GM21717 (cell line): ENCODE data around the gene RASA1.

ENCODE experiments used
- ATAC-seq: cut with Tn5 transposase; IDR thresholded peaks from one replicate; pipeline ENCODE4 v1.9.1; 2021; ENCODE audit warnings: mild to moderate bottlenecking, moderate library complexity; ENCODE audit not compliant: unreplicated experiment

RASA1 gene

DNA sequence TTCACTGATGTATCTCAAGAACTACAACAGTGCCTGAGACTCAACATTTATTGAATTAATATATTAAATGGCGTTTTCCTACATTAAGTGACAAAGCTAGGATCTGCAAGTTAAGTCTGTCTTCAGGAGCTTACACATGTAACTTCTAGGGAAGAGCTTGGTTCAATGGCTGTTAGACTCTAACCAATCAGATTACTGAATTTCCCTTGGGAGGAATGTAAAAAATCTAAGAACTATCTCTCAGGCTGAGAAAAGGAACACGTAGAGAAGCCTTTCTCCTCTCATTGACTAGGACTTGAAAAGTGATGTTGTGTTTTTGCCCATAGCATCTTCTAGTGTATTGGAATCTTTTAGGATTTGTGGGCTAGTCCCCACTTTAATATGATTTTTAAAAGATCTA lies 91.4 kb downstream of the RASA1 start:
- no peak for ATAC-seq

- ATAC-seq: no peak
Measured at GRCh38 chr5:87360132-87360531, 92.4 kb downstream of the RASA1 start.

- ATAC-seq: no peak
Measured at GRCh38 chr5:87361031-87361445, 93.4 kb downstream of the RASA1 start.

DNA sequence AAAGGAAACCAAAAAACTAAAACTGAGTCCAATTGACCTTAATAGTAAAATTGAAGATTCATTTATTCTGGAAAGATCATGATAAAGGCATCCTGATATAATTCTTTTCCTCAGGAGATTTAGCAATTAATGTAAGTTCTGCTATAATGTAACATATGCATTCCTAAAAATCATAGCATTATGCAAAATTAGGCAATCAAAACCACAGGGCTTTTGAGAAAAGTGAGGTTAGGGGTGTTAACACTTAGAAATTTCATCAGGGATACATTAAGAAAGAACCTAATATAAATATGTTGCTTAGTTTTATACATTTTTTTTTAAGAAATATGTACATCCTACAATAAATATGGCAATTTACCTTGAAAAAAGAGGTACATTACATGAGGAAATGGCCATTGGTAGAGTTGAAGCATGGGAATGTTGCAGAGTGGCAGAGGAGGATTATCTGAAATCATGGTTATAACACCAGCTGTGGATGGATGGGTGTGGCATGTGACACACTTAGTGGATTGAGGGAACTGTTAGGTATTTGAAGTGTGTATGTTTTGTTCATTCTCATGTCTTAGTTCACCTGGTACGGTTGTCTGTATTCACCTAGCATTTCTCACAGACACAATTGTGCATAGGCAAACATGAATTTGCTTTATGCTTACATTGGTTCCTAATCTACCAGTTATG lies 94.0 kb downstream of the RASA1 start:
- ATAC-seq: no peak

DNA sequence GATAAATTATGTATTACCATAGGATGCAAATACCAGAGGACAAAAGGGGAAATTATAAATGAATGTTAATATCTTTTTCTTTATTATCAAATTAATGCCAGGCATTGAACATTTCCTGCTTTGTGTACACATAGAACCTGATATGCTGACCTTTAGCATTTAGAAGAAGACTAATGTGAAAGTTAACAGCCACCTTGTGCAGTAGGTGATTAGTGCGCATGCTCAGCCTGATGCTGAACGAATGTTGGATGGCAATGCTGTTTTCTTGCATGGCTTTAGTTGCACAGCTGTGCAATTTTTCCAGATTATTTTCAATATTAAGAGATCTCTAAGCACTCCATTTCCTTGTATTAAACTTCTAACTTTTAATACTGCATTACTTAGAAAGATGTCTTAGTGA lies 99.6 kb downstream of the RASA1 start:
- ATAC-seq: no peak

DNA sequence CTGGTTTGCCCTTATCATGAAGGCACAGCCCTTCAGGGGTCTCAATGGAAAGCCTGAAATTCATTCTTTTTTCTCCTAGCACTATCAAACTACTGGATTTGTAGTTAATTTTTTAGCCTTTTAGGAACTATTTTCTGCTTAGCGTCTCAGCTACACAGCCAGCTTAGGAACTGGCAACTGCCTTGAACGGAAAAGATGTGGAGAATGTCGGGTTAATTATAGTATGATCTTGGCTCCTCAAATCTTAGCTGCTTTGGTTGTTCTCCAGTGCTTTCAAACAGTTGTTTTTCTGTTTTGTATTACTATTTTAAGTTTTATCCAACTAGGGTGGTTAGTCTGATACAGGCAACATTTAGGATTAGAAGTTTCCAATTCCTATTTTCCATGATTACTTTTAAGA lies 100.9 kb downstream of the RASA1 start:
- no peak for ATAC-seq

DNA sequence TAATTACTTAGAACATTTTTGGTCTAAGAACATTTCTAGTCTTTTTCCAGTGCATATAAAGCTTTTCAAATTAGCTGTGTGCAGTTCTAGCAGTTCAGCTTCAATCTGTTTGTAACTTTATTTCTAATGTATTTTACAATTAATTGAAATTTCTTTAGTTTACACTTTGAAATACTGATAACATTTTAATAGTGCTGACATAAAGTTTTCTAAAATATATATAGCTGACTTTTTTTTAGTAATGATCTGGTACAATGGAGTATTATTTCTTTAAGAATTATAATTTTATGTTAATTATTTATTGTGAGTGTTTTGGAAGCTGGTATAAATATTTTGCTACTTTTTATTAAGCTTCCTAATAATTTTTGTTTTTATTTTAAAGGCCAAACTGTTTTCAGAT lies 101.7 kb downstream of the RASA1 start:
- ATAC-seq: no peak

- no peak for ATAC-seq
Measured at GRCh38 chr5:87372705-87373104, 105.0 kb downstream of the RASA1 start.

DNA sequence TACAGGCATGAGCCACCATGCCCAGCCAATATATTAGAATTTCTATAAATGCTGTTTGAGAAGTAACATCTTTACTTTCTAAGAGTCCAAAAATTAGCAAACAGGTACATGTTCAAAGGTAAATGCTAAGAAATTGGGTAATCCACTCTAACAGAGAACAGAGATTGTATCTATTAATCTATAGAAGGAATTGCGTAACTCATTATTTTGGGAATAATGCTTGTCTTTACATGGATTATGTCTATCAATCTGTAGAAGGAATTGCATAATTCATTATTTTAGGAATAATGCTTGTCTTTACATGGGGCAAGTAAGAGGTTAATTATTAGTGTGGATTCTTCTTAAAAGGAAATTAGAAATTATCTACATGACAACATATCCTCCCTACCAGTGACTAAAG lies 114.5 kb downstream of the RASA1 start:
- ATAC-seq: no peak

GRCh38 chr5:87383216-87383615 lies 115.5 kb downstream of the RASA1 start:
- no peak for ATAC-seq

- no peak for ATAC-seq
Measured at GRCh38 chr5:87385802-87386201, 118.1 kb downstream of the RASA1 start.

- no peak for ATAC-seq
Measured at GRCh38 chr5:87388129-87388528, 120.4 kb downstream of the RASA1 start.

- no peak for ATAC-seq
Measured at GRCh38 chr5:87389296-87390034, 121.8 kb downstream of the RASA1 start.

DNA sequence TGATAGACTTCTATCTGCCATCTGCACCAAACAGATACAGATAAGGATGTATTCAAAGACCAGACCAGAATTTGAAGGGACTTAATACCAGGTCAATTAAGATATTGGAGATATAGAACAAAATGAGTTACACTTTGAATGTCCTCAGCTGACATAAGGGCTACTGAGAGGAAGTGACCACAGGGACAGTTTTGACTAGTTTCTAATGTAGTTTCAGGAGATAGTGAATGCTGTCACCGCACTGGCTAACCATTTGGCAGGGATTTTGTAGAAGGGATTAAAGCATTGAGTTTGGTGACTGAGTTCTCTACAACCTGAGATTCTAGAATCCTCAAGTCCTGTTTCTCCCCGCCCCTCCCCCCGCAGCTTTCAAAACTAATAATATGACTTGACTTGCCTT lies 122.4 kb downstream of the RASA1 start:
- no peak for ATAC-seq

- no peak for ATAC-seq
Measured at GRCh38 chr5:87390576-87391199, 123.0 kb downstream of the RASA1 start.

DNA sequence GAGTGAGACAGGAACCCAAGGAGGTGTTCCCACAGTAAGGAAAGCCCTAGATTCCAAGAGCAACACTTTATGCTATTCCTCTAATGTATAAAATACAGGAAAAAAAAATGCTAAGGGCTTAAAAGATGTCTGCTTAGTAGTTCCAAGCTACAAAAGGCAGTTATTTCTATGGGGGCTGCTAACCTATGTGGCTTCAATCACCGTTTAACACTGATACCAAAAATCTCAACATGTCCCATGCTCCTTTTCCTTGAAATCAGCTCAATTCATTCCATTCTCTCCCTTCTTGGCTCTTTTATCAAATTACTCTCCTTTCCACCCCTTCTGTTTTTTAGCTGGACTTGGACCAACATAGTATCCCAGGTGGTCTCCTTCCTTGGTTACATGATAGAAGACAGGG lies 124.5 kb downstream of the RASA1 start:
- ATAC-seq: no peak

DNA sequence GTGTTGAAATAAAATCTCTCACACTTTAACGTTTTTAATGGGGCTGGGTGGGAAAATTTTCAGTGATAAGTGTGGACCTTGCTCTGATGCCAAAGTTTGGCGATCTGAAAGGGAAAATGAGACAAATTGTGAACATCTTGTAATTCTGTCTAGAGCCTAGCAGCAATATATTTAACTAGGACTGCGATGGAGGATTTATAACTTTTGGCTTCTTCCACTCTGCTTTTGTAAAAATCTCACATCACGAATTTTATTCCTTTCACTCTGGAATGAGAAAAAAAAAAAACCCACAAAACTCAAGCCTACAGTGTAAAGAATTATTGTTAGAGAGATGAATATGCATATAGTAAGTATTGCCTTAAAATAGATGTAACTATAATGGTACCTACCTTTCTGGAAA lies 125.1 kb downstream of the RASA1 start:
- ATAC-seq: no peak

- ATAC-seq: no peak
Measured at GRCh38 chr5:87393331-87393730, 125.6 kb downstream of the RASA1 start.

- ATAC-seq: no peak
Measured at GRCh38 chr5:87394411-87395165, 126.9 kb downstream of the RASA1 start.

- no peak for ATAC-seq
Measured at GRCh38 chr5:87398981-87399614, 131.4 kb downstream of the RASA1 start.

DNA sequence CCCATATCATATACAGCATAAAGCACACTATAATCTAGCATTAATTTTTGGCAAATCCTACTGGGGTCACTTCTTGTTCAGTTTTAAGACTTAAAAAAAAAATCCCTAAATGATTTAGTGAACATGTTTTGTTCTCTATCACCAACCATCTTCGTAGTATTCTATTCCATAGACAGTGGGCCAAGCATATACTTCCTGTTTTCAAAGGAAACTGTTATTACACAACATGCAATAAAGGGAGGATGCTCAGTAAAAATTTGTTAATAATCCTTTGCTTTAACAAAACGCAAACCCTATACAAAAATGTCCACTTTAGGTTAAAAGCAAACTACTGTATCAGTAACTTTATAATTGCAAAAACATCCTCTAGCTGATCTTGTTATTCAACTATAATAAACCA lies 132.0 kb downstream of the RASA1 start:
- ATAC-seq: no peak
